ENCODE data around the gene GPR15LG. TPM values are rescaled to one million over a fixed set of nuclear protein-coding genes. Genes with fewer than 3 reads are reported as not detected.

Gene GPR15LG
- total and polyA plus RNA-seq, 10 of the 15 experiments (the other 5 are each of a cell fraction or from before 2014, with no cell fraction given) = 1.1 to 12.2 (median 1.4) TPM

DNA sequence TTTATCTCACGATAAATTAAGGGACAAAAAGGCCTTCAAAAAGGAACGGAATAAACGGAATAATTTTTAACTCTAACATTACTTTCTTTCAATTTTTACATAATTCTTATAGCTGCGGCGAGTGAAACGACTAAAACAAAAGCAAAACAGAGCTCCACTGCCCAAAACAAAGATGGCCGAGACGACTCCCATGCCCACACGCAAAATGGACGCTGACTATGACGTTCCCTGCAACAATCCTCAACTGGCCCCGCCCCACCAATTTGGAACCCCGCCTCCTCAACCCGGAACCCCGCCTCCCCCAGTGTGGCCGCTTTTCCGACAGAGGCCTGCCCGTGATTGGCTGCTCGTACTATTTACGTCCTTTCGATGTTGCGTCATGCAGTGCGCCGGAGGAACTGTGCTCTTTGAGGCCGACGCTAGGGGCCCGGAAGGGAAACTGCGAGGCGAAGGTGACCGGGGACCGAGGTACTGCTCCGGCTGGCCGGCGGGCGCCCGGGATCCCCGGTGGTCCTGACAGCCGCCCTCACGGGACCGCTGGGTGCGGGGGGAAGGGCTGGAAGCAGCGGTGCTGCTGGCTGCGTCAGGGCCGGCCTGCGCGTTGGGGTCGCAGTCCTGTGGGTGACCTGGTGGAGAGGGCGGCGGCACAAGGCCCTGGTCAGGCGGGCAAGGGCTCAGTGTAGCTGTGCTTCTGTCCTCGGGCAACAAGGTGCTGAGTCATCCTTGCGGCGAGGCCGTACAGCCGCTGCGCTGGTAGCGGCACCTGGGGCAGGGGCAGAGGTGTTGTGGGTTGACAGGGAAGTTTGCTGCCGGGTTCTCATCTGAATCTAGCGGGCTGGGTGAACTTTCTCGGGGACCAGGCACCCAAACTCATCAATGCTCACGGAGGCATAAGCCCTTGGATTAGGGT lies 34.2 kb upstream of the GPR15LG start, which contains the start of gene GHITM (continued):
- TF ChIP-seq, protein P1, sequence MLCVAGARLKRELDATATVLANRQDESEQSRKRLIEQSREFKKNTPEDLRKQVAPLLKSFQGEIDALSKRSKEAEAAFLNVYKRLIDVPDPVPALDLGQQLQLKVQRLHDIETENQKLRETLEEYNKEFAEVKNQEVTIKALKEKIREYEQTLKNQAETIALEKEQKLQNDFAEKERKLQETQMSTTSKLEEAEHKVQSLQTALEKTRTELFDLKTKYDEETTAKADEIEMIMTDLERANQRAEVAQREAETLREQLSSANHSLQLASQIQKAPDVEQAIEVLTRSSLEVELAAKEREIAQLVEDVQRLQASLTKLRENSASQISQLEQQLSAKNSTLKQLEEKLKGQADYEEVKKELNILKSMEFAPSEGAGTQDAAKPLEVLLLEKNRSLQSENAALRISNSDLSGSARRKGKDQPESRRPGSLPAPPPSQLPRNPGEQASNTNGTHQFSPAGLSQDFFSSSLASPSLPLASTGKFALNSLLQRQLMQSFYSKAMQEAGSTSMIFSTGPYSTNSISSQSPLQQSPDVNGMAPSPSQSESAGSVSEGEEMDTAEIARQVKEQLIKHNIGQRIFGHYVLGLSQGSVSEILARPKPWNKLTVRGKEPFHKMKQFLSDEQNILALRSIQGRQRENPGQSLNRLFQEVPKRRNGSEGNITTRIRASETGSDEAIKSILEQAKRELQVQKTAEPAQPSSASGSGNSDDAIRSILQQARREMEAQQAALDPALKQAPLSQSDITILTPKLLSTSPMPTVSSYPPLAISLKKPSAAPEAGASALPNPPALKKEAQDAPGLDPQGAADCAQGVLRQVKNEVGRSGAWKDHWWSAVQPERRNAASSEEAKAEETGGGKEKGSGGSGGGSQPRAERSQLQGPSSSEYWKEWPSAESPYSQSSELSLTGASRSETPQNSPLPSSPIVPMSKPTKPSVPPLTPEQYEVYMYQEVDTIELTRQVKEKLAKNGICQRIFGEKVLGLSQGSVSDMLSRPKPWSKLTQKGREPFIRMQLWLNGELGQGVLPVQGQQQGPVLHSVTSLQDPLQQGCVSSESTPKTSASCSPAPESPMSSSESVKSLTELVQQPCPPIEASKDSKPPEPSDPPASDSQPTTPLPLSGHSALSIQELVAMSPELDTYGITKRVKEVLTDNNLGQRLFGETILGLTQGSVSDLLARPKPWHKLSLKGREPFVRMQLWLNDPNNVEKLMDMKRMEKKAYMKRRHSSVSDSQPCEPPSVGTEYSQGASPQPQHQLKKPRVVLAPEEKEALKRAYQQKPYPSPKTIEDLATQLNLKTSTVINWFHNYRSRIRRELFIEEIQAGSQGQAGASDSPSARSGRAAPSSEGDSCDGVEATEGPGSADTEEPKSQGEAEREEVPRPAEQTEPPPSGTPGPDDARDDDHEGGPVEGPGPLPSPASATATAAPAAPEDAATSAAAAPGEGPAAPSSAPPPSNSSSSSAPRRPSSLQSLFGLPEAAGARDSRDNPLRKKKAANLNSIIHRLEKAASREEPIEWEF (IDR thresholded peaks at IDR 0.05; ENCODE audit: insufficient replicate concordance, low read depth, low read length) = no peak
- no peak for TF ChIP-seq CBX3 (IDR thresholded peaks at IDR 0.05; ENCODE audit: borderline replicate concordance, low read depth)
- 0 out of 2 replicates have a peak, but pooled peaks have one; percentile 56 for TF ChIP-seq HDGF (IDR thresholded peaks at IDR 0.05)
- TF ChIP-seq, protein P2, sequence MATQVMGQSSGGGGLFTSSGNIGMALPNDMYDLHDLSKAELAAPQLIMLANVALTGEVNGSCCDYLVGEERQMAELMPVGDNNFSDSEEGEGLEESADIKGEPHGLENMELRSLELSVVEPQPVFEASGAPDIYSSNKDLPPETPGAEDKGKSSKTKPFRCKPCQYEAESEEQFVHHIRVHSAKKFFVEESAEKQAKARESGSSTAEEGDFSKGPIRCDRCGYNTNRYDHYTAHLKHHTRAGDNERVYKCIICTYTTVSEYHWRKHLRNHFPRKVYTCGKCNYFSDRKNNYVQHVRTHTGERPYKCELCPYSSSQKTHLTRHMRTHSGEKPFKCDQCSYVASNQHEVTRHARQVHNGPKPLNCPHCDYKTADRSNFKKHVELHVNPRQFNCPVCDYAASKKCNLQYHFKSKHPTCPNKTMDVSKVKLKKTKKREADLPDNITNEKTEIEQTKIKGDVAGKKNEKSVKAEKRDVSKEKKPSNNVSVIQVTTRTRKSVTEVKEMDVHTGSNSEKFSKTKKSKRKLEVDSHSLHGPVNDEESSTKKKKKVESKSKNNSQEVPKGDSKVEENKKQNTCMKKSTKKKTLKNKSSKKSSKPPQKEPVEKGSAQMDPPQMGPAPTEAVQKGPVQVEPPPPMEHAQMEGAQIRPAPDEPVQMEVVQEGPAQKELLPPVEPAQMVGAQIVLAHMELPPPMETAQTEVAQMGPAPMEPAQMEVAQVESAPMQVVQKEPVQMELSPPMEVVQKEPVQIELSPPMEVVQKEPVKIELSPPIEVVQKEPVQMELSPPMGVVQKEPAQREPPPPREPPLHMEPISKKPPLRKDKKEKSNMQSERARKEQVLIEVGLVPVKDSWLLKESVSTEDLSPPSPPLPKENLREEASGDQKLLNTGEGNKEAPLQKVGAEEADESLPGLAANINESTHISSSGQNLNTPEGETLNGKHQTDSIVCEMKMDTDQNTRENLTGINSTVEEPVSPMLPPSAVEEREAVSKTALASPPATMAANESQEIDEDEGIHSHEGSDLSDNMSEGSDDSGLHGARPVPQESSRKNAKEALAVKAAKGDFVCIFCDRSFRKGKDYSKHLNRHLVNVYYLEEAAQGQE (IDR thresholded peaks at IDR 0.05; ENCODE audit: low read depth, low read length) = peak; percentile 10; the same call in 1 of the 2 replicates
- TF ChIP-seq SMAD5 (IDR thresholded peaks at IDR 0.05; ENCODE audit: low read depth) = no peak
- peak; percentile 68; the same call in 1 of the 2 replicates for TF ChIP-seq TARDBP (IDR thresholded peaks at IDR 0.05; ENCODE audit: borderline replicate concordance)
- TF ChIP-seq CREB1 (IDR thresholded peaks at IDR 0.05; ENCODE audit: low read depth) = peak; percentile 100
- TF ChIP-seq IKZF1 (conservative IDR thresholded peaks at IDR 0.05) = peak; percentile 78
- peak; percentile 84 for TF ChIP-seq MXI1 (IDR thresholded peaks at IDR 0.05; ENCODE audit: low read depth, low read length)
- no peak for TF ChIP-seq ZSCAN29 (IDR thresholded peaks at IDR 0.05)
- TF ChIP-seq SUZ12 (IDR thresholded peaks at IDR 0.05; ENCODE audit: unreplicated experiment) = no peak
- no peak for TF ChIP-seq ZNF384 (IDR thresholded peaks at IDR 0.05; ENCODE audit: borderline replicate concordance, low read depth, low read length)

Measured in GM12878 (cell line).